SH-SY5Y (cell line): ENCODE data around the gene THSD7A.

Experiments used
- GATA2 ChIP-seq: IDR thresholded peaks from 2 replicates; pipeline ENCODE4 v1.6.1; 2011; ENCODE audit warnings: mild to moderate bottlenecking, low read depth, low read length
- GATA3 ChIP-seq: IDR thresholded peaks from 2 replicates; pipeline ENCODE4 v1.6.1; 2011; ENCODE audit warnings: low read depth, mild to moderate bottlenecking, low read length, moderate library complexity

DNA sequence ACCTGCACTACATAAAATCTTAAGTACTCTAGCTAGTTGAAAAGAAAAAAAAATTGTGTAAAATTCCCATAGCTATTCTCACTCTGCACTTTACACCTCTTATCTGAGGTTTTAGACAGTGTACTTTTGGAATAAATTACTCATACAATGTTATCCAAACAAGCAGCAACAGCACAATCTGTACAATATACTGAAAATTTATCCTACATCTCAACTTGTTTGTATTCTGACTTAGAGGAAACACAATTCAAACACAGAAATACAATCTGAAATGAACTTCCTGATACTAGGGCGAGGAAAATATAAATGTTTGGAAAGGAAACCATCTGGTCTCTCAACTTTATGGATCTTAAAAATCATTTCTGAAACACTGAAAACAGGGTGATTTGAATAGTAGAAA lies 381.7 kb downstream of the THSD7A start:
- TF ChIP-seq GATA3 (no peak), GATA2 (no peak)
